ENCODE measurements around the gene TTC19. TPM values are rescaled to one million over a fixed set of nuclear protein-coding genes. Genes with fewer than 3 reads are reported as not detected.

The TTC19 gene
- total and polyA plus RNA-seq, 2 experiments from 2014 or later = 76.5 to 115 TPM

DNA sequence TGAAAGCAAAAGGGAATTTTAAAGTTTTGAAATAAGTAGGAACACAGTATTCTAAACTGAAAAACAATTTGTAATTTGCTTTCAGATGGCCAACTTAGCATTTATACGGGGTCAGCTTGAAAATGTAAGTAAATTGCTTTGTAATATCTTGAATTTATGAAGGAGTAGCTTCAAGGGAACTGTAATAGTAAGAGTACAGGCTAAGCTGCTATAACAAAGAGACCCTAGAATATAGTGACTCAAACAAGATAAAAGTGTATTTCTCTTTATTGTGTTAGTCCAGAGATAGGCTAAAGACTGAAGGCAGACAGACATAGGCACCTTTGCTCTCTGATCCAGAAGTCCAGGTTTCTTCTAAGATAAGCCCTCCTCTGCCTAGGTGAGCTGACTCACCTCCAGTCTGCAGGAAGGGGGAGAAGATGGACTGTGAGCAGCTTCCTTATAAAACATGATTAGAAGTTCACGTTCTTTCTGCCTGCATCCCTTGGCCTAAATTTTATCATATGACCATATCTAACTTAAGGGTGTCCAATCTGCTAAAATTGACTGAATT, 3.2 kb downstream of the TTC19 start:
- TF ChIP-seq, protein P1, sequence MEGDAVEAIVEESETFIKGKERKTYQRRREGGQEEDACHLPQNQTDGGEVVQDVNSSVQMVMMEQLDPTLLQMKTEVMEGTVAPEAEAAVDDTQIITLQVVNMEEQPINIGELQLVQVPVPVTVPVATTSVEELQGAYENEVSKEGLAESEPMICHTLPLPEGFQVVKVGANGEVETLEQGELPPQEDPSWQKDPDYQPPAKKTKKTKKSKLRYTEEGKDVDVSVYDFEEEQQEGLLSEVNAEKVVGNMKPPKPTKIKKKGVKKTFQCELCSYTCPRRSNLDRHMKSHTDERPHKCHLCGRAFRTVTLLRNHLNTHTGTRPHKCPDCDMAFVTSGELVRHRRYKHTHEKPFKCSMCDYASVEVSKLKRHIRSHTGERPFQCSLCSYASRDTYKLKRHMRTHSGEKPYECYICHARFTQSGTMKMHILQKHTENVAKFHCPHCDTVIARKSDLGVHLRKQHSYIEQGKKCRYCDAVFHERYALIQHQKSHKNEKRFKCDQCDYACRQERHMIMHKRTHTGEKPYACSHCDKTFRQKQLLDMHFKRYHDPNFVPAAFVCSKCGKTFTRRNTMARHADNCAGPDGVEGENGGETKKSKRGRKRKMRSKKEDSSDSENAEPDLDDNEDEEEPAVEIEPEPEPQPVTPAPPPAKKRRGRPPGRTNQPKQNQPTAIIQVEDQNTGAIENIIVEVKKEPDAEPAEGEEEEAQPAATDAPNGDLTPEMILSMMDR (IDR thresholded peaks at IDR 0.05; ENCODE audit: low read depth, low read length) = no peak
- Histone ChIP-seq H3K27me3 (no peaks in the 10 kb centered on the region), H3K27ac (no peak overlapping the region), H3K4me3 (no peak overlapping the region), H3K4me1 (ENCODE audit: low read depth) (peaks cover 8% of the 10 kb centered on the region), H3K9me3 (ENCODE audit: low read depth) (no peaks in the 10 kb centered on the region), H3K36me3 (peaks cover 55% of the 10 kb centered on the region)
- DNase-seq (ENCODE audit: low read depth in 1 of 2, low spot score in 1 of 2) = no peak

DNA sequence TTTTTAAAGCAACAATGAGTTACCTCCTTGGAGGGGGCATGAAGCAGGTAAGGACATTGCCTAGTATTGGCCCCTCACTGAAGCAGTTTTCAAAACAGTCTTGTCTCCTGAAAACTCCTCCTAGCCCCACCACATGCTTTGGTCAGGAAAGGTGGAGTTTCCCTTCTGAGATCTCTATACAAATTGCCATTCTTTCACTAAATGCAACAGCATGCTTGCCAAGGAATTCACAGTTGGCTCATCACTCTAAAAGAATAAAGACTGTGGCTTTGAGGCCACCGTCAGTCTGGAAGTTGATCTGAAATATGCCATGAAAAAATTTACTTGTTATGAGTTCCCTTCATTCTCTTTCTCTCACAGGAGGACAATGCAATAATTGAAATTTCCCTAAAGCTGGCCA, 4.2 kb downstream of the TTC19 start:
- no peak for DNase-seq (ENCODE audit: low read depth in 1 of 2, low spot score in 1 of 2)
- no peak overlapping the region for H3K27ac ChIP-seq
- TF ChIP-seq, protein P1 (IDR thresholded peaks at IDR 0.05; ENCODE audit: low read depth, low read length) = no peak
- peaks cover 66% of the 10 kb centered on the region for H3K36me3 ChIP-seq
- H3K4me3 ChIP-seq = no peak overlapping the region
- H3K4me1 ChIP-seq (ENCODE audit: low read depth) = peaks cover 8% of the 10 kb centered on the region
- H3K27me3 ChIP-seq = no peaks in the 10 kb centered on the region
- H3K9me3 ChIP-seq (ENCODE audit: low read depth) = no peaks in the 10 kb centered on the region

DNA sequence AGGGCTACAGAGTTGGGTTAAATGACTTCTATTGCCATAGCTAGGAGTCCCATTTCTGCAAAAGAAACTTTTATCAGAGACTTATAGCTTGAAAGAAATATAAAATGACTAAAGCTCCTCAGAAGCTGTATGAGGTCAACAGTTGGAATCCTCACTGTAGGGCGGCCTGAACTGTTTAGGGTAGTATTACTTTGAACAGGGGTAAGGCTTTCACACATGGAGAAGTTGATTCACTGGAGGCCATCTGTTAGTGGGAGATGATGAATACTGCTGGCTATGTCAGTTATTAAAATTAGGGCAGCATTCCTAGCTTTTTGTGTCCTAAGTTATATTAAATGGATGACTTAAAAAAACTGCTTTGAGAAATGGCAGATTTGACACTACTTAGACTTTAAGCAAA, 6.0 kb downstream of the TTC19 start:
- H3K36me3 ChIP-seq = peaks cover 75% of the 10 kb centered on the region
- H3K9me3 ChIP-seq (ENCODE audit: low read depth) = no peaks in the 10 kb centered on the region
- no peaks in the 10 kb centered on the region for H3K27me3 ChIP-seq
- H3K4me1 ChIP-seq (ENCODE audit: low read depth) = peaks cover 6% of the 10 kb centered on the region
- no peak overlapping the region for H3K27ac ChIP-seq
- no peak for DNase-seq (ENCODE audit: low read depth in 1 of 2, low spot score in 1 of 2)
- TF ChIP-seq, protein P1 (IDR thresholded peaks at IDR 0.05; ENCODE audit: low read depth, low read length) = no peak
- no peak overlapping the region for H3K4me3 ChIP-seq

DNA sequence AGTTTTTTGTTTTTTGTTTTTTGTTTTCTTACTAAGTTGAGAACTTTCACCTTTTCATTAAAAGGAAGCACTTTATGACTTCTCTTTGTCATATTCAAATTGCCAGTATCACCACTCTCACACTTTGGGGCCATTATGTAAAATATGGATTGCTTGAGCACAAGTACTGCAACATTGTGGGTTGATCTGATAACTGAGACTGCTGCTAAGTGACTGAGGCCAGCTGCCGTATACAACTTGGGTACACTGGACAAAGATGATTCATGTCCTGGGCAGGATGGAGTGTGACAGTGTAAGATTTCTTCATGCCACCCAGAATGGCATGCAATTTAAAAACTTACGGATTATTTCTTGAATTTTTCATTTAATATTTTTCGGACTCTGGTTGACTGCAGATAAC, 7.8 kb downstream of the TTC19 start:
- TF ChIP-seq, protein P1 (IDR thresholded peaks at IDR 0.05; ENCODE audit: low read depth, low read length) = no peak
- peaks cover 68% of the 10 kb centered on the region for H3K36me3 ChIP-seq
- H3K27me3 ChIP-seq = no peaks in the 10 kb centered on the region
- H3K4me1 ChIP-seq (ENCODE audit: low read depth) = no peaks in the 10 kb centered on the region
- H3K4me3 ChIP-seq = no peak overlapping the region
- H3K27ac ChIP-seq = no peak overlapping the region
- DNase-seq (ENCODE audit: low read depth in 1 of 2, low spot score in 1 of 2) = no peak
- H3K9me3 ChIP-seq (ENCODE audit: low read depth) = no peaks in the 10 kb centered on the region

DNA sequence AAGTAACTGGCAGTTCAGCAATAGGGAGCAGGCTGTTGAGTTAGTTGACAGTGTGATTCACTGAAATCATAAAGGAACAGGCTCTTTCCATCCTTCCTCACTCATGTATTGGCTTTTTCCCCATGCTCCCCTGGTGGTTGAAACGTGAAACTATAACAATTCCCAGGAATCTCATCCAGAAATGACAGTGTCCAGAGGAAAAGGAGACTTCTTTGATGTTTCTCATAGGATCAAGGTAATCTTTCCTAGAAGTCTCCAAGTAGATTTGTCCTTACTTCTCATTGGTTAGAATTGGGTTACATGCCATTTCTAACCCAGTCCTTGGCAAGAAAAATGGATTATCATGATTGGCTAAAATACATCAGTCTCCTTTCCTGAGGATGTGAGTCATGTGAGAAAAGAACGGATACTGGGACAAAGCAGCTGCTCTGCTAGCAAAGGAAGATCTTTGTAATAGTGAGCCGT, 14.4 kb downstream of the TTC19 start:
- Histone ChIP-seq H3K27me3 (no peaks in the 10 kb centered on the region), H3K4me3 (no peak overlapping the region), H3K9me3 (ENCODE audit: low read depth) (no peaks in the 10 kb centered on the region), H3K4me1 (ENCODE audit: low read depth) (no peaks in the 10 kb centered on the region), H3K27ac (peak overlapping the region; percentile 29), H3K36me3 (peaks cover 32% of the 10 kb centered on the region)
- TF ChIP-seq, protein P1 (IDR thresholded peaks at IDR 0.05; ENCODE audit: low read depth, low read length) = peak; percentile 67
- DNase-seq (ENCODE audit: low read depth in 1 of 2, low spot score in 1 of 2) = peak; percentile 29 to 85

Data from cardiac muscle cell (in vitro differentiated cells and primary cell).